Measurements from ENCODE around the gene FSIP1.

FSIP1 gene

GRCh38 chr15:39597751-39598185 lies 184.9 kb downstream of the FSIP1 start:
- no peak for FAIRE-seq

GRCh38 chr15:39597336-39597735 lies 185.3 kb downstream of the FSIP1 start:
- no peak for DNase-seq (ENCODE audit: insufficient read length, low spot score)
- no peak for FAIRE-seq

More at GRCh38 chr15:39597751-39598185, 184.9 kb downstream of the FSIP1 start:
- no peak for DNase-seq (ENCODE audit: insufficient read length, low spot score)

GRCh38 chr15:39596358-39597051 lies 186.1 kb downstream of the FSIP1 start:
- FAIRE-seq = no peak
- DNase-seq (ENCODE audit: insufficient read length, low spot score) = no peak

- FAIRE-seq (no peak), DNase-seq (ENCODE audit: insufficient read length, low spot score) (no peak)
These were observed 187.1 kb downstream of the FSIP1 start for GRCh38 chr15:39595338-39596221.

DNA sequence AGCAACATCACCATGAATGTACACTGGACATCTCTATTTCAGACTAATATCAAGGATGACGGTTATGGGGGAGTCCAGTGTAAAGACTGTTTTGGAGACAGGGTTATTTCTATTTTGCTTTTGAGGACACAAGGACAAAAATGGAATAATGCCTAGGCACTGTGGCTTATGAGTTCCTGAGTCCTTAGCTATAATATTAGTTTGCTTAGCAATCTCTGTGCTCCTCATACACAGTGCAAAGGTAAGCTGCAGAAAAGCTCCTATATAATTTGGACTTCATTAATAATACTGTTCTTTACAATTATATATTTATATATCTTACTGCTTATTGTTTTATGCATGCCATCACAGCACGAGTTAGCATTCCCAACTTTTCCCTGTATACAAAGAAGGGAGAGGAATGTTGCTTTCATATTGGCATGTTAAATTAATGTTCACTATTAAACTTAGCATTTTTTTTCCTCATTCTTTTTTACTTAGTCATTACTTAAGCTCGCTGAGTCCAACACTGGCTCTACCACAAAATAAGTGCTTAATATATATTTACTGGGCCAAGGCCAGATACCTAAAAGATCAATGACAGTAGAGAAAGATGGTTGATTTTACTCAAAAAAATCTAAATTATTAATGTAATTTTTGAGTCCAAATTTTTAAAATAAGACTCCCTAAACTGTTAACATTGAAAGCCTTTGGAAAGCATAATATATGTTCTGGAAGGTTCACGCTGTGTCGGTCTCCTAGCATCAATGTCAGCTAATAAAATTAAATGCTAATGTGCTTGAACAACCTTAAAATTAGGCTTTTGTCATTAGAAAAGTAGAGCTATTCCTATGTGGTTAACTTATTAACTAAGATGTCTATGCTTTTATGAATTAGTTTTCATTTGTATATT lies 187.9 kb downstream of the FSIP1 start:
- no peak for FAIRE-seq
- no peak for DNase-seq (ENCODE audit: insufficient read length, low spot score)

DNA sequence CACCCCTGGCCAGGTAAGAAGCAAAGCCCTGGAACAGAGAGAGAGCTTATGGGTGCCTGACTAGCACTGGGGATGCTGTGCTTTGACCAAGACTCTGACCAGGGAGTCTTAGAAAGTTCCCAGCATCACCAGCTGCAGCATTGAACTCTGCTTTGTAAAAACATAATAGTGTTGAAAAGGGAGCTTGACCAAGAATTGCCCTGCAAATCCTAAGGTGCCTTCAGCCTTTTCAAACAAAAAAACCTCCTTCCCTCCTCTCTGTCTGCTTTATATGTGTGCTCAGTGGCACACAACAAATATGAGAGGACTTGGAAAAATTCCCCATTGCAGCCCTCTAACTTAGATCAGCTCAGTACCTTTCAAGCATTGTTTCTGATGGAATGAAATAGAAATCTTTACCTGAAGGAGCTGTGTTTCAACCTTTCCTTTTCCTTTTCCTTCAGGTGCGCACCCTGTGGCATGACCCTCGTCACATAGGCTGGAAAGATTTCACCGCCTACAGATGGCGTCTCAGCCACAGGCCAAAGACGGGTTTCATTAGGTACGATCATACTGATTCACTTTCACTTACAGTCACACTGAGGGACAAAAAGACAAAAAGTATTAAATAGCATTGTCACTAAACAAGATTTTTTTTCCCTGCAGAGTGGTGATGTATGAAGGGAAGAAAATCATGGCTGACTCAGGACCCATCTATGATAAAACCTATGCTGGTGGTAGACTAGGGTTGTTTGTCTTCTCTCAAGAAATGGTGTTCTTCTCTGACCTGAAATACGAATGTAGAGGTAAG lies 188.8 kb downstream of the FSIP1 start:
- DNase-seq (ENCODE audit: insufficient read length, low spot score) = no peak
- no peak for FAIRE-seq

DNA sequence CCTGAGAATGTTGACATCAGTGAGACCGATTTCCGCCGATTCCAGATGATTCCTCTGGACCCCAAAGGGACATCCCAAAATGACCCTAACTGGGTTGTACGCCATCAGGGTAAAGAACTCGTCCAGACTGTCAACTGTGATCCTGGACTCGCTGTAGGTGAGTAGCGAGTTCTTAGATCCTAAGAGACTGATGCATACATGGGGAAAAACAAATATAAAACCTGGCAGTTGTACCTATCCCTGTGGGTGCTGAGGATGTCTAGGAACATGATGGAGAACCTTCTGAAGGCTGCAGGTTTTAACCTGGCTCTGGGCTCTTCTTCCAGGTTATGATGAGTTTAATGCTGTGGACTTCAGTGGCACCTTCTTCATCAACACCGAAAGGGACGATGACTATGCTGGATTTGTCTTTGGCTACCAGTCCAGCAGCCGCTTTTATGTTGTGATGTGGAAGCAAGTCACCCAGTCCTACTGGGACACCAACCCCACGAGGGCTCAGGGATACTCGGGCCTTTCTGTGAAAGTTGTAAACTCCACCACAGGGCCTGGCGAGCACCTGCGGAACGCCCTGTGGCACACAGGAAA lies 189.5 kb downstream of the FSIP1 start:
- FAIRE-seq = no peak
- DNase-seq (ENCODE audit: insufficient read length, low spot score) = no peak

- FAIRE-seq = no peak
- DNase-seq (ENCODE audit: insufficient read length, low spot score) = no peak
These were observed 190.1 kb downstream of the FSIP1 start for GRCh38 chr15:39592500-39592899.

GRCh38 chr15:39591896-39592315 lies 190.7 kb downstream of the FSIP1 start:
- no peak for DNase-seq (ENCODE audit: insufficient read length, low spot score)
- no peak for FAIRE-seq

DNA sequence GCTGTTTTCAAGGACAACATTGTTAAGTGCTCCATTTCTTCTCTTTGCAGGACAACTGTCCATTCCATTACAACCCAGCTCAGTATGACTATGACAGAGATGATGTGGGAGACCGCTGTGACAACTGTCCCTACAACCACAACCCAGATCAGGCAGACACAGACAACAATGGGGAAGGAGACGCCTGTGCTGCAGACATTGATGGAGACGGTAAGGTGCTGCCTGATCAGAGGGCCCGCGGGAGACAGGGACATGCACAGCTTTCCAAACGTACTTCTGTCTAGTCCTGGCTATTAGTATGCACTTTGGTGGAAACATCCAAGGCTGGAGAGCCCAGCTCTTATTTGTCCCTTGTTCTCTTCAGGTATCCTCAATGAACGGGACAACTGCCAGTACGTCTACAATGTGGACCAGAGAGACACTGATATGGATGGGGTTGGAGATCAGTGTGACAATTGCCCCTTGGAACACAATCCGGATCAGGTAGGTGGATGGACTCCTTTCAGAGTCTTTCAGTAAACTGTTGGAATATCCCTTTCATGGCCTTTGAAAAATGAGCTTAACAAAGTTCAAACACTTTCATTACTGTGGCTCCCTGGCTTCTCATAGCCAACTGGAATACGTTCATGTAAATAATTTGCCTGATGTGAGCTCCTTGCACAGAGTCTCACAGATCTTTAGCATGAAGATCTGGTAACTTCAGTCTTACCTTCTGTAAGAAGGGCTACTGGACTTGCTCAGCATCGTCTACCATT lies 191.3 kb downstream of the FSIP1 start:
- FAIRE-seq (no peak), DNase-seq (ENCODE audit: insufficient read length, low spot score) (no peak)

DNA sequence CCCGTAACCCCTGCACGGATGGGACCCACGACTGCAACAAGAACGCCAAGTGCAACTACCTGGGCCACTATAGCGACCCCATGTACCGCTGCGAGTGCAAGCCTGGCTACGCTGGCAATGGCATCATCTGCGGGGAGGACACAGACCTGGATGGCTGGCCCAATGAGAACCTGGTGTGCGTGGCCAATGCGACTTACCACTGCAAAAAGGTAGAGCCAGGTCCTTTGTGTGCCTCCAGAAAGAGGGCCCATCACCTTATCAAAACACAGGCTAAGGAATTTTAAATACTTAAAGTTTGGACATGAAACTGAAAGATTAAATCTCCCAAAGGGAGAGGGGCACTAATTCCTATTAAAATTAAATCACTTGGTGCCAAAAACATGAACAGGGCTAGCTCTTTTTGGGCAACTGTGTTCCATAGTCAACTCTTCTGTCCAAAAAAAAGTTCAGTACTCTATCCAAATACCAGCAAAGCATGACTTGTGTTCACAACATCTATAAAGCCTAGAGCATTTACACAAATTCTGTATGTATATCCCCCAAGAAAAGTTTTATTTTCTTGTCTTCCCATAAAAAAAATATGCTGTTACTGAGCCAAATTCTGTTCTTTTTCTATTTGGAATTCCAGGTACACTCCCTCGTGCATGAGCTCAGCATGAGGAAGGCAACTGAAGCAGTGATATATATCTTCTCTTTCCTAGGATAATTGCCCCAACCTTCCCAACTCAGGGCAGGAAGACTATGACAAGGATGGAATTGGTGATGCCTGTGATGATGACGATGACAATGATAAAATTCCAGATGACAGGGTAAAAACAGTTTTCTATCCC lies 192.6 kb downstream of the FSIP1 start:
- DNase-seq (ENCODE audit: insufficient read length, low spot score) (no peak), FAIRE-seq (no peak)

DNA sequence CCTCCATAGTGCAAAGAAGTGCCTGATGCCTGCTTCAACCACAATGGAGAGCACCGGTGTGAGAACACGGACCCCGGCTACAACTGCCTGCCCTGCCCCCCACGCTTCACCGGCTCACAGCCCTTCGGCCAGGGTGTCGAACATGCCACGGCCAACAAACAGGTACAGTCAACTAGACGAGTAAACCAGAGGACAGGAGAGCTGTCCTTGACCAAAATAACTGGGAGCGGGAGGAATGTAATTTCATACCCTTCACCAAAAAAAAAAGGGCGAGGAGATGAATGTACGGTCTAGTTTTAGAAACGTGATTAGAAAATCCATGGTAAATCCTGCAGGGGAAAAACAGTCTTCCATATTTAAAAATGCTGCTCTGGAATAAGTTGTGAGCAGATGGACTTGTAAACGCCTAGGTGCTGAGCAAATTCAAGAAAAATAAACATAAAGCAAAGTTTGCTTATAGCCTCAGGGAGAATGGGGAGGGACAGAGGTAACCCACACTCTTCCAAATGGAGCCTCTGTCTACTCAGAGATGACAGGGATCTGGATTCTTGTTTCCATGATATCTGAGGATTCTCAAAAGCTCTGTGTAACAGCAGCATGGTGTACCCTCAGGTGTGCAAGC lies 193.3 kb downstream of the FSIP1 start:
- FAIRE-seq (no peak), DNase-seq (ENCODE audit: insufficient read length, low spot score) (no peak)

DNA sequence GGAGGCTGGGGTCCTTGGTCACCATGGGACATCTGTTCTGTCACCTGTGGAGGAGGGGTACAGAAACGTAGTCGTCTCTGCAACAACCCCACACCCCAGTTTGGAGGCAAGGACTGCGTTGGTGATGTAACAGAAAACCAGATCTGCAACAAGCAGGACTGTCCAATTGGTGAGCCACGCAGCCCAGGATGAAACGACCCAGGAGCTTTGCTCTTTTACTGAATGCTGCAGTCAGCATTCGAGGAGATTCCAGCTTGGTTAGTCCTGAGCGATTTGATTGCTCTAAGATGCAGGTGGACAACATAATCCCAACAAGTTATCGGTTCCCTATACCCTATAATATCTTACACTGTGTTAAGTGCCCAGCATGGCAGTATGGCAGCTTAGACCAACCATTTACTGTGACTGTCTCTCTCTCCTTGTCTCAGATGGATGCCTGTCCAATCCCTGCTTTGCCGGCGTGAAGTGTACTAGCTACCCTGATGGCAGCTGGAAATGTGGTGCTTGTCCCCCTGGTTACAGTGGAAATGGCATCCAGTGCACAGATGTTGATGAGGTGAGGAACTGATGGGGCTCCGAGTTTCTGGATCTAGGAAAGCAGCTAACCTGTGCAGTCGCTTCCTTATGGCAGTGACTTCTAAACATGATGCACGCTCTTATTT lies 194.0 kb downstream of the FSIP1 start:
- FAIRE-seq (no peak), DNase-seq (ENCODE audit: insufficient read length, low spot score) (no peak)

- FAIRE-seq (no peak), DNase-seq (ENCODE audit: insufficient read length, low spot score) (no peak)
These were observed 194.7 kb downstream of the FSIP1 start for GRCh38 chr15:39587731-39588530.

DNA sequence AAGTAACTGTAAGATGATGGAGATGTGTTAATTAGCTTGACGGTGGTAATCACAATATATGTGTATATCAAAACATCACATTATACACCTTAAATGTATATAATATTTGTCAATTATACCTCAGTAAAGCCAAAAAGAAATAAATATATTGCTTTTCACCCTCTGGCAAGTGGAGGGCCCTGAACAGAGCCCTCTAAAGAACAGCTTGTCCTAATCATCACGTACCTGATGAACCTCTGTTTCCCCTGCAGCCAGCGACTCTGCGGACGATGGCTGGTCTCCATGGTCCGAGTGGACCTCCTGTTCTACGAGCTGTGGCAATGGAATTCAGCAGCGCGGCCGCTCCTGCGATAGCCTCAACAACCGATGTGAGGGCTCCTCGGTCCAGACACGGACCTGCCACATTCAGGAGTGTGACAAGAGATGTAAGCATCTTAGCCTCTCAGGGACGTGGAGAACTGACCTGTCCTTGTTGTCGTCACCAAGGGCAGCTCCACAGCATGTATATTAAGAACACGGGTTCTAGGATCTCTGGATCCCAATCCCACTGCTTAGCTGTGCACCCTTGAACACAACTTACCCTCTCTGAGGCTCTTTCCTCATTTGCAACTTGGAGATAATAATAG lies 195.4 kb downstream of the FSIP1 start:
- FAIRE-seq = no peak
- no peak for DNase-seq (ENCODE audit: insufficient read length, low spot score)
